ENCODE results near the gene OPRM1. TPM values are rescaled to one million over a fixed set of nuclear protein-coding genes. Genes with fewer than 3 reads are reported as not detected.
"Not testable (repeated sequence)": the region's sequence is repeated elsewhere in the genome, so short reads cannot be mapped to it uniquely, and the experiment has no call there.

OPRM1 gene
- total RNA-seq, 1 donor from 2014 or later: not detected

GRCh38 chr6:154201688-154202087 is 162.6 kb downstream of the OPRM1 start:
- DNase-seq (ENCODE audit: extremely low read depth, low read depth, low spot score): not testable (repeated sequence)

DNA sequence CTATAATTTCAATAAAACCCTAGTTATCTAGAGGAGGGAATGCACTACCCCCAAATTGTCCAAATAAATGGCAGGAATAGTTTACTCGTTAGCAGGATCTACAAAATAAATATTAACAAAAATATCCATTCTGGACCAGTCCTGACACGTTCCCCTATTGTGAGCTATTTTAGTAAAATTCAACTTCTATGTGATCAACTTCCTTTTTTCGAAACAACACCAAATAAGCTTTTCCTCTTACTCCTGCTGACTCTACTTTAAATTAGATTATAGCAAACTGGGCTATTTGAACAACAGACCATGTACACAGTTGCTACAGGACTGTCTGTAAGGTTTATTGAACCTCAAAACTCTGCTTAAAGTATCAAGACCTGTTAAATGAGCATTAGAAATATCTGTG is 163.3 kb downstream of the OPRM1 start:
- DNase-seq (ENCODE audit: extremely low read depth, low read depth, low spot score): no peak

DNA sequence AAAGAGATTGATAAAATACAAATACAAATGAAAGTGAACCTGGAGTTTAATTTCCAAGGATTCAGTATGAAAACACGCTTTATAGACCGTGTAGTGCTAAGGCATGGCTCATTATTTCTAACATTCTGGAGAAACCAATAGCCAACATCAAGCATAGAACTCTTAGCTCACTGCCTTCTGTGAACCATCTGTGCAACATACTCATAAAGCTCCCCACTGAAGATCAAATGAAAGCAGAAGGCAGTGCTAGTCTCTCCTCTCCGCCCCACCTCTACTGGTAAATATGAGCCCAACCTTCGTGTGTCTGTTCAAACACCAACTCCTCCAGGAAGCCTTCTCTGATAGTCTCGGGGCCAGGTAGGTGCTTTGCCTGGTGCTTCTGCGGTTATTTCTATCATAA is 163.9 kb downstream of the OPRM1 start:
- no peak for DNase-seq (ENCODE audit: extremely low read depth, low read depth, low spot score)

DNA sequence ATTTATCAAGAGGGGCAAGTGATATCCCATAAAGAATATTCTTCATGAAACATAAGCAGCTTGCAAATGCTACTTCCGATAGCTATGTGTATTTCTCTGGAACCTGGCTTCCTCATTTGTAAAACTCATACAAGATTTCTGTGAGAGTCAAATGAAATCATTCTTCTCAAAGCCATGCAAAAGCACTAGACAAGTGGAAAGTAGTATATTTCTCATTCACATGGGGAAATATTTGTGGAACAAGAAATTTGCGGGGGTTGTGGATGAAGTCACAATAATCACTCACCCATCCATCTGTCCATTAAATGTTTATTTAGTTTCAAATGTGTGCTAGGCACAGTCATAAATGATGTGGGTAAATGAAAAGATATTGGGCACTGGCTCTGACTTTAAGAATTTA is 167.1 kb downstream of the OPRM1 start:
- no peak for DNase-seq (ENCODE audit: extremely low read depth, low read depth, low spot score)

GRCh38 chr6:154206996-154207395 is 168.0 kb downstream of the OPRM1 start:
- no peak for DNase-seq (ENCODE audit: extremely low read depth, low read depth, low spot score)

DNA sequence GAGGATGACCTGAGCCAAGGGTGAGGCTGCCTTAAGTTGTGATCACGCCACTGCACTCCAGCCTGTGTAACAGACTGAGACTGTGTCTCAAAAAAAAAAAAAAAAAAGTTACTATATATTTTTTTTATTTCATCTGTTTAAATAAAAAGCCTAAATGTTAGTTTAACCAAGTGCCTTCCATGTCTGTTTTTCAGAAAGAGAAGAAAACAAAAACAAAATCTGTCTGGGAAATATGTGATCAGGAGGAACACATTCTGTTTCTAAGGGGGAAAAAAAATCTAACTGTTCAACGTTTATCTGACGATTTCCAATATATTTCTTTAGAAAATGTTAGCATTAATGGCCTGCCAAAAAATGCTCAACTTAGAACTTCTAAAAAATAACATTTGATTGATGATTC is 170.5 kb downstream of the OPRM1 start:
- no peak for DNase-seq (ENCODE audit: extremely low read depth, low read depth, low spot score)

- DNase-seq (ENCODE audit: extremely low read depth, low read depth, low spot score): no peak
Measured at GRCh38 chr6:154210678-154211077, 171.6 kb downstream of the OPRM1 start.

DNA sequence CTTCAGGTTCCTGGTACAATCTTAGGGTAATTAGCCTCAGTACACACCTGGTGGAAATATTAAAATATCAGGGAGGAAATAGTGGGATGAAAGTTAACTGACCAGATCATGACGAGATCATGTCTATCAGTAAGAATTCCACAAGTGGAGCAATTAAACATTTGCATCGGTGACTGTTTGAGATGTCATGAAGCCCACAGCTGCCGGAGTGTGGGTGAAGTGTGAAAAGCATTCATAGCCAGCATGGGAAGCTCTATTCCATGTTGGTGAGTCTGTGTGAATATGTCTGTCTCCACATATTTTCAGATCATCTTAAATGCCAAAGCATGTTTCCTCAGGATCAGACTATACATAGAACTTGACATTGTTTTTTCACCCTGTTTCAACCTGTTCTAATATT is 174.7 kb downstream of the OPRM1 start:
- no peak for DNase-seq (ENCODE audit: extremely low read depth, low read depth, low spot score)

DNA sequence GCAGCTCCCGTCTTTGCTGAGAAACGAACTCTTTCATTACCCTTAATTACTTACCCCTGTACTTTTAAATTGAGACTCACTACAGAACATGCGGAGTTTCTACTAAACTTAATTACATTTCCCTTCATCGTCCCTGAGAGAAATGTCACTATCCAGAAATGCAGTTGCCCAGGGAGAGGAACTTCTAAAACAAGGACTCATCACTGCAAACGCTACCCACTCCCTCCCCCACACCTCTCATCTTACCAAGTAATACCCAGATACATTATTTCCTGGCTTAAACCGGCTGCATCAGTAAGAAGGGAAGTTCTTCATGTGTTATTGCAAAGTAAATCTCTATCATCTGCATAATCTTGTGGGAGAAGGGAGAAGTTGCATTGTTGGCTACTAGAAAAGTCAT is 179.3 kb downstream of the OPRM1 start:
- no peak for DNase-seq (ENCODE audit: extremely low read depth, low read depth, low spot score)

DNA sequence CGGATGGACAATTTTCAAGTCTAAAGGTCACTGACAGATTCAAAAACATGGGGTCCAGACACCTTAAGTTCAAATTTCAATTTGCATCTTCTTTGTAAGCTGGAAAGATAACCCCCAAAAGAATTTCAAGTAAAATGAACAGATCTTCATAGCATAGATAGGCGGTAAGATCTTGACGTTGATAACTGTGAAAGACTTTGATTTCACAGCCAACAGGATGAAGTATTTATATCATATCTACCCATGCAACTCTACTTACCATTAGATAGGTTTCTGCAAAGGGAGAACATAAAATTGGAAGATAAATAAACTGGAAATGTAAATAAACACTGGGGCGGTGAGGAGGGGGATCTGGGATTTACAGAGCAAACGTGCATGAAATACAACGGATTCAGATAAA is 179.7 kb downstream of the OPRM1 start:
- no peak for DNase-seq (ENCODE audit: extremely low read depth, low read depth, low spot score)

DNA sequence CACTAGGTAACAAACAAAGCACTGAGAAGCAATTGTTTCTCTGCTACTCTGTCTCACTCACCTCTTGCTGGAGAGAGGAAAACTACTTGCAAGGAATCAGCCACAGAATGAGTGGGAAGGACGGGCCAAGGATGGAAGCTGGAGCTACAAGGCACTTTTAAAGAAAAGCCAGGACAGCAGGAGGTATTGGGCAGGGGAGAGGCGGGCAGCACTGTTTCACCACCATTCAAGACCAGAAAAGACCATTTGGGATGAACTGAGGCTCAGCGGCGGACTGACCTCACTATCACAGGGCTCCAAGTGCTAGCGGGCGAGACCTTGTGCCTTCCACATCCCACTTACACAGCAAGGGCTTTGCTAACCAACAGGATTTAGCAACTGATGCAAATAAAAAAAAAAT is 180.2 kb downstream of the OPRM1 start:
- no peak for DNase-seq (ENCODE audit: extremely low read depth, low read depth, low spot score)

GRCh38 chr6:154222716-154223115 is 183.7 kb downstream of the OPRM1 start:
- no peak for DNase-seq (ENCODE audit: extremely low read depth, low read depth, low spot score)

DNA sequence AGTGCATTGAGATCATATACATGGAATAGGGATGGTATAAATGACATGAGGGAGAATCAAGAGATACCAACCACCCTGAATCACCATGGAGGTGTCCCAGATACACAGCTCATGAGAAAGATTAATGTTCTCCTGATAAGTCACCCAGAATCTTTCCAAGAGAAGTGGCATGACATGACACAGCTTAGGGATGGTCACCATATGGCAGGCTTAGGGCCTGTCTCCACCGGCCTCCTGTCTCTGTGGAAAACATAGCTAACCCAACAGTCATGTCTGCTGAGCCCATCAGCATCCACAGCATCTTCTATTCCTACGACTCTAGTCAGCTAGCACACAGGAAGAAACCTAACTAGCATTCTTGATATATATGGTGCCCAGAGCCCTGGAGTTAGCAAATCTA is 184.3 kb downstream of the OPRM1 start:
- DNase-seq (ENCODE audit: extremely low read depth, low read depth, low spot score): no peak

DNA sequence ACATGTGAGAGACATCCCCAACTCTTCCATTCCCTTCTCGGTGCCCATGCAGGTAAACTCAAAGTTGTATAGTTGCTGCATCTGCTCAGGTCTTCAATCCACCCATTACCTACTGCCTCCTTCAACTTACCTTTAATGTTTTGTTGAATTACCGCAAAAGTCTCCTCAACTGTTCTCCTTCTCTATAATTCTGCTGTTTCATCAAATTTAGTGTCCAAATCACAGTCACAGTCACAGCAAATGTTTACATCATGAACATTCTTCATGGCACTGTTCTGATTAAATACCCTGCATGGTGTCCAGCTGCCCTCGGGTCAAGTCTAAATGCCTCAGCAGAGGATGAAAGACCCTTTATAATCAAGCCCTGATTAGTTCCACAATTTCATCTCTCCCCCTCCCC is 187.4 kb downstream of the OPRM1 start:
- DNase-seq (ENCODE audit: extremely low read depth, low read depth, low spot score): no peak

GRCh38 chr6:154227862-154228520 is 189.0 kb downstream of the OPRM1 start:
- DNase-seq (ENCODE audit: extremely low read depth, low read depth, low spot score): no peak

- no peak for DNase-seq (ENCODE audit: extremely low read depth, low read depth, low spot score)
Measured at GRCh38 chr6:154228521-154228905, 189.5 kb downstream of the OPRM1 start.

- no peak for DNase-seq (ENCODE audit: extremely low read depth, low read depth, low spot score)
Measured at GRCh38 chr6:154229786-154230185, 190.7 kb downstream of the OPRM1 start.

DNA sequence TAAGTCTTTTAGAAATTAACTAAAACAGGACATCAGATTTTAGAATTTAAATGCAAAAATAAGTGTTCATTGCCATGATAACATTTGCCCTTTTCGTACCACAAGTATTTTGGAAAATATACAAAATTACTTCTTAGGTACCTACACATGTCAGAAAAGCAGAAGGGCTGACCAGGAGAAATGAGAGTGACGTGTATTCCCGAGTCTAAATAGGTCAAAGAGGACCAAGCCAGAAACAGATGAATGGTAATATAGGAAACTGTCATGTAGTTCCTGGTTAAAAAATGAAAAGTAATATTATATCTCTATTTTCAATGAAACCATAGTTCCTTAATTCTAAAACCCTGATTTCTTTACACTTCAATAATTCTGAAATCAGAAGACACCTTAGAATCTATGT is 191.4 kb downstream of the OPRM1 start:
- no peak for DNase-seq (ENCODE audit: extremely low read depth, low read depth, low spot score)

DNA sequence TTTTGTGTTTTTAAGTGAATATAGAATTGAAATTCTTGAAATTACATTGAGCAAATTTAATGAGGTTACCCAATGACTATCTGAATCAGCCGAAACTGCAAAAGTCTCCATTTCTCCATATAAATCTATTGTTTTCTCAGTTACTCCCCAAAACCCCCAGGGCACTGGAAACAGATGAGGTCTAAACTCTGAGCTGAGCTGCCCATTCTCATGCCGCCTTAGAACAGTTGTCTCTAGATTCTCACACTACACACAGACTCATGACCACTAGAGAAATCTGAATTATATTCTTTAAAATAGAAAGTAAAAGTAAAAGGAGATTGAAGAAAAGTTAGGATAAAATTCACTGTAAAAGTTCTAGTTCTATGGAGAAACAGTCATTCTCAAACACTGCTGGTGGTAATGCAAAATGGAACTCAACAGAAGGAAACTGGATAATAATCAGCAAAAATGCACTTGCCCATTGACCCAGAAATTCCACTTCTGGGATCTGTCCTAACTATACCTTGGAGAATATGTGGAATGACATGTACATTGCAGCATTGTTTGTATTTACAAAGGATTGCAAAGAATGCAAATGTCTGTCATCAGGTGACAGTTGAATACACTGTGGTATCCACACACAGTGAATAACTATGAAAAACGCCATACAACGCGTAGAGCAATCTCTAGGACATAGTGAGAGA is 192.0 kb downstream of the OPRM1 start:
- DNase-seq (ENCODE audit: extremely low read depth, low read depth, low spot score): no peak

GRCh38 chr6:154232013-154232910 is 193.2 kb downstream of the OPRM1 start:
- DNase-seq (ENCODE audit: extremely low read depth, low read depth, low spot score): no peak

GRCh38 chr6:154233383-154233782 is 194.3 kb downstream of the OPRM1 start:
- no peak for DNase-seq (ENCODE audit: extremely low read depth, low read depth, low spot score)

Data from glomerular endothelial cell (primary cell).